Lower leg skin (tissue), 4 donors: Measurements from ENCODE around the gene HCRT. TPM values are rescaled to one million over a fixed set of nuclear protein-coding genes. Genes with fewer than 3 reads are reported as not detected.

Experiments used
- DNase-seq, 2 donors: peaks; one replicate each; pipeline ENCODE4 v3.0.0-alpha.2; 2019; ENCODE audit warnings: low spot score in 2 of 2
- H3K4me3 ChIP-seq: fragments of 200-600 bp; sonication (generic); 2 replicates; pipeline ENCODE4 v1.5.1; 2017; ENCODE audit warnings: mild to moderate bottlenecking, low read depth; ENCODE audit not compliant: poor library complexity, severe bottlenecking
- POLR2A ChIP-seq, 2 donors: fragments of 450-650 bp; IDR thresholded peaks; one replicate each; pipeline ENCODE4 v1.6.1; 2016 to 2017; ENCODE audit warnings: antibody characterized with exemption in 2 of 2, mild to moderate bottlenecking in 1 of 2, moderate library complexity in 1 of 2
- WGBS, 2 donors: methylation state at CpG; one replicate each; pipeline ENCODE4 v1.1.5; 2018; 5-methylcytosine and 5-hydroxymethylcytosine counted together
- intact Hi-C: fragments of 100-400 bp; cut with DNase I; formaldehyde crosslinking; loops from one replicate; pipeline ENCODE4 v1.15.0; 2023; ENCODE audit warnings: low total_unique reads
- total RNA-seq, 4 donors: library from RNA; depleted of rRNA; stranded (reverse); fragments of >200 nt; gene quantifications; one replicate each; pipeline ENCODE4 v1.1.0, GENCODE V29; 2016
- TF ChIP-seq, protein P1 (sequence below), 3 donors: fragments of 450-650 bp; IDR thresholded peaks; one replicate each; pipeline ENCODE4 v1.5.1; 2016; ENCODE audit warnings: antibody characterized with exemption in 3 of 3, mild to moderate bottlenecking in 3 of 3, moderate library complexity in 2 of 3

HCRT gene
- total RNA-seq, 4 donors from 2014 or later = not detected

DNA sequence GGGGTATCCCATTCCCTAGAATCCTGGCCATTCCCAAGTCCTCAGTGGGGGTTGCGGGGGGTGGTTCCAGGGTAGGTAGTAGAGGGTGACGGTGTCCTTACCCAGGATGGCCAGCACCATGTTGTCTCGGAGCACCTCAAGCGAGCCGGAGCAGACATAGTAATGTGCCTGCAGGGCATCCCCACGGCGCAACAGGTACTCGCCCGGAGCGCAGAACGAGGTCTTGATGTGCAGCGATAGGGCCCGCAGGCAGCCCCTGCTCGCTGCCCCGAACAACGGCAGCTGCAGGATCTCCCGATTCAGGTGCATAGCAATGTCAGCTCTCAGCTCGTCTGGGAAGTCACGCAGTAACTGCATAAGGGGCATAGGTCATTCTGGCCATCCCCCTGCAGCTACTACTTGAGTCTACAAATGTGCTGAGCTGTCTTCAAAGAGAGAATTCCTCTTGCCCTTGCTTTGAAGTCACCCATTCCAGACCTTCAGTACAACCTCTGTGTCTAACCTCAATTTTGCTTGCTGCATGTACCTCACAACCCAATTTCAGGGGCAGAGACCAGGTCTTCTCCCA, 19.0 kb downstream of the HCRT start:
- WGBS, 2 donors = 84 to 95% methylated on average over 12 to 18 of the region's 19 CpGs
- H3K4me3 ChIP-seq = no peak overlapping the region
- intact Hi-C loops = no loop called here
- no peak for DNase-seq
- TF ChIP-seq, protein P1, sequence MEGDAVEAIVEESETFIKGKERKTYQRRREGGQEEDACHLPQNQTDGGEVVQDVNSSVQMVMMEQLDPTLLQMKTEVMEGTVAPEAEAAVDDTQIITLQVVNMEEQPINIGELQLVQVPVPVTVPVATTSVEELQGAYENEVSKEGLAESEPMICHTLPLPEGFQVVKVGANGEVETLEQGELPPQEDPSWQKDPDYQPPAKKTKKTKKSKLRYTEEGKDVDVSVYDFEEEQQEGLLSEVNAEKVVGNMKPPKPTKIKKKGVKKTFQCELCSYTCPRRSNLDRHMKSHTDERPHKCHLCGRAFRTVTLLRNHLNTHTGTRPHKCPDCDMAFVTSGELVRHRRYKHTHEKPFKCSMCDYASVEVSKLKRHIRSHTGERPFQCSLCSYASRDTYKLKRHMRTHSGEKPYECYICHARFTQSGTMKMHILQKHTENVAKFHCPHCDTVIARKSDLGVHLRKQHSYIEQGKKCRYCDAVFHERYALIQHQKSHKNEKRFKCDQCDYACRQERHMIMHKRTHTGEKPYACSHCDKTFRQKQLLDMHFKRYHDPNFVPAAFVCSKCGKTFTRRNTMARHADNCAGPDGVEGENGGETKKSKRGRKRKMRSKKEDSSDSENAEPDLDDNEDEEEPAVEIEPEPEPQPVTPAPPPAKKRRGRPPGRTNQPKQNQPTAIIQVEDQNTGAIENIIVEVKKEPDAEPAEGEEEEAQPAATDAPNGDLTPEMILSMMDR (IDR thresholded peaks at IDR 0.05) = no peak
- no peak for TF ChIP-seq POLR2A (IDR thresholded peaks at IDR 0.05)

DNA sequence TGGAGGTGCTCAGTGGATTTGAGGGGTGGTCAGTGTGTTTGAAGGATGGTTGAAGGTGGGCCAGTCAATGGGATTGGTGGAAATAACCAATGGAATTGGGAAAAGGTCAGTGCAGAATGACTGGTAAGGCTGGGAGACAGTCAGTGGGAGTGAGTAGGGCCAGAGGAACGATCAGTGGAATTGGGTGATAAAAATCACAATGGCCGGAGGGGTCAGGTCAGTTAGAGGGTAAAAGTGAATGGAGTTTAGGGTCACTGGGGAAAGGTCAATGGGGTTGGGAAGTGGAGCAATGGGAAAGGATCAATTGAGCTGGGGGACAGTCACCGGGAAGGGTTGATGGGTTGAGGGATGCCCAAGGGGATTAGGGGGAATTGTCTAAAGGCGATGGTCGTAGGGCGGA, 19.5 kb downstream of the HCRT start:
- intact Hi-C loops = no loop called here
- WGBS, 2 donors = 85 to 90% methylated on average over 6 of the region's 6 CpGs
- no peak for DNase-seq
- no peak overlapping the region for H3K4me3 ChIP-seq
- TF ChIP-seq, protein P1 (IDR thresholded peaks at IDR 0.05) = no peak
- no peak for TF ChIP-seq POLR2A (IDR thresholded peaks at IDR 0.05)

DNA sequence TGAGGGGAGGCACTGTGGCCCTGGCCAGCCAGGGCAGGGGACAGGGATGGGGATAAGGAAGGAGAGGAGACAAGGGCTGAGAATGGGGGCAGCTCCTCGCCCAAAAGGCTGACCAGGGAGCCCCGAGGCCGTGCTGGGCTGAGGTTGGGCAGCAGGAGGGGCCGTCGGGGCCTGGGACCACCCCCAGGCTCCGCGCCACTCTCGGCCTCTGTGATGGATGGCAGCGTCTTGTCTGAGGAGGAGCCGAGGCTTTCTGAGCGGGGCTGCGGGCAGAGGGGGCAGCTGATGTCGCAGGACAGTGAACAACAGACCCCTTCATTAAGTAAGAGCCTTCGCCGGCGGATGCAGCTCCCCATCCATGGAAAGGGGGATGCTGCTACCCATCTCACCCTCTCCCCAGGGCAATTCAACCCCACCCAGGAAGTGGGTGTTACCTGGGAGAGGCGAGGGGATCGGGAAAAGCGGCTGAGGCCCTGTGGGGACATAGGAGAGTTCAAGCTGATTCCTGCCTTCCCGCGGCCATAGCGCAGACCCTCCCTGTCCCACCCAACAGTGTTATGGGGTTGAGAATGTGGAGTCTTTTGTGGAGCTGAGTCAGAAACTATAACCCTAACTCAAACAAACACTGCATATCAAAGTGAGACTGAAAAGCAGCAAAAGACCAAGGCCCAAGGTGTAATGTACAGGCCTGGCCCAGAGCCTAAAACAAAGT, 21.4 kb downstream of the HCRT start:
- DNase-seq = no peak
- TF ChIP-seq, protein P1 (IDR thresholded peaks at IDR 0.05) = no peak
- no peak for TF ChIP-seq POLR2A (IDR thresholded peaks at IDR 0.05)
- no peak overlapping the region for H3K4me3 ChIP-seq
- intact Hi-C loops = no loop called here
- 48 to 49% methylated on average over 22 of the region's 22 CpGs for WGBS, 2 donors

DNA sequence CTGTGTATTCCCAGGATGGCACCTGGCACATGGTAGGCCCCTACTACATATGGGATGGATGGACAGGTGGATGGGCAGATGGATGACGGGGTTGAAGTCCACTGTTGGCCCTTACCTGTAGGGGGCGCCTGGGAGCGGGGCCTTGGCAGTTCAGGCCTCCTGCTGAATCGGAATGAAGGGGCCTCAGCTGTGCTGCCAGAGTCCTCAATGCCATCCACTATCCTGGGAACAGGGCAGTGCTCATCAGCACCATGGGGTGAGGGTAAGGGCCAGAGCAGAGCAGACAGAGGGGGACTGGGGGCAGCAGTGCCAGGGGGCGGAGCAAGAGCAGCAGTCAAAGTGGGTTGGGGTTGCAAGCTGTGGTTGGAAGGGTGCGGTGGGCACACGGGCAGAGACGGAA, 22.1 kb downstream of the HCRT start:
- WGBS, 2 donors = 58 to 66% methylated on average over 8 of the region's 8 CpGs
- intact Hi-C loops = no loop called here
- no peak for TF ChIP-seq POLR2A (IDR thresholded peaks at IDR 0.05)
- TF ChIP-seq, protein P1 (IDR thresholded peaks at IDR 0.05) = no peak
- H3K4me3 ChIP-seq = no peak overlapping the region
- no peak for DNase-seq

GRCh38 chr17:42160531-42160910, 24.7 kb downstream of the HCRT start:
- TF ChIP-seq, protein P1 (IDR thresholded peaks at IDR 0.05) = no peak
- no peak for TF ChIP-seq POLR2A (IDR thresholded peaks at IDR 0.05)
- no peak overlapping the region for H3K4me3 ChIP-seq
- intact Hi-C loops = no loop called here
- DNase-seq = no peak
- WGBS, 2 donors = 87 to 91% methylated on average over 7 of the region's 7 CpGs
